ENCODE data around the gene RNF25. TPM values are rescaled to one million over a fixed set of nuclear protein-coding genes. Genes with fewer than 3 reads are reported as not detected.

Gene RNF25
- total and polyA plus RNA-seq, 2 of the 4 experiments (the other 2 are of a cell fraction), result 56.5 to 78.1 TPM

DNA sequence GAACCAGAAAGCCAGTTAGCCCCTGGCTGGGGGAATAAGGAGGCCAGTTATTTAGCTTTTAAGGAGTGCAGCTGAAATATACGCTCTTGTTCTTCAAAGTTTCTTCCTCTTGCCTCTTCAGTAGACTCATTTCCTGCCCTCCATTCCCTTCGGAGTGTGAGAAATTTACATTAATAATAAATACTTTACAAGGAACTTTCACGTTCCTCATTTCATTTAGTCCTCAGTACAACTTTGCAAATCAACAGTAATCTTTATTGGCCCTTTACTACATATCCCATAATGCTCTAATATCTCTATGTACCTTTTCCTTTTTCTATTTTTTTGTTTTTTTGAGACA is 48.5 kb downstream of the RNF25 start:
- BruUV-seq (replicated peaks), result no TSS peak
- no CpG with 5 or more reads among the region's 3 CpGs for WGBS, 2 experiments (ENCODE audit: extremely low coverage in 2 of 2, insufficient read length in 1 of 2)
- intact Hi-C loops (cut with micrococcal nuclease), result no loop called here

More for the DNA sequence above, 48.5 kb downstream of the RNF25 start:
- Histone ChIP-seq H3K27me3 (ENCODE audit: control insufficient read depth, insufficient read depth, low read length) (no peaks in the 10 kb centered on the region), H3K9me1 (ENCODE audit: insufficient read depth, low read length) (0 out of 2 replicates have a peak, but pooled peaks cover 3% of the 10 kb centered on the region), H3K18ac (ENCODE audit: low read depth, low read length) (no peak overlapping the region), H2AFZ (replicated peaks; ENCODE audit: low read length, poor library complexity) (no peak overlapping the region), H2BK5ac (ENCODE audit: low read depth, low read length, poor library complexity, severe bottlenecking) (no peak overlapping the region), H2AK5ac (ENCODE audit: low read depth, low read length) (no peak overlapping the region), H3K4me1 (ENCODE audit: control insufficient read depth, insufficient read depth, low read length) (no peaks in the 10 kb centered on the region; the same call in 1 of the 2 replicates), H2BK15ac (ENCODE audit: low read depth, low read length) (no peak overlapping the region), H3K4ac (ENCODE audit: low read depth, low read length) (no peak overlapping the region), H3K4me2 (ENCODE audit: low read depth, low read length) (no peak overlapping the region), H2BK20ac (ENCODE audit: low read depth, low read length) (no peak overlapping the region), H3K9ac (ENCODE audit: low read depth, low read length) (no peak overlapping the region), H3K23ac (ENCODE audit: low read depth, low read length) (no peak overlapping the region), H3K4me3 (ENCODE audit: insufficient read depth, low read depth, low read length) (no peak overlapping the region), H4K20me1 (ENCODE audit: insufficient read depth, low read length) (no peaks in the 10 kb centered on the region), H3K36me3 (ENCODE audit: control insufficient read depth, insufficient read depth, low read length) (no peaks in the 10 kb centered on the region), H3K9me3 (ENCODE audit: control insufficient read depth, insufficient read depth, low read length) (no peaks in the 10 kb centered on the region), H4K91ac (ENCODE audit: insufficient read depth, low read depth, low read length) (no peak overlapping the region), H4K5ac (ENCODE audit: low read depth, low read length) (no peak overlapping the region), H3K79me1 (ENCODE audit: low read depth in 1 of 2, low read length in 2 of 2) (no peaks in the 10 kb centered on the region), H3K56ac (ENCODE audit: extremely low read depth, insufficient read depth, low read length) (no peak overlapping the region), H3K27ac (ENCODE audit: insufficient read depth, low read length) (no peak overlapping the region), H3K14ac (replicated peaks; ENCODE audit: low read depth, low read length) (no peak overlapping the region), H4K8ac (ENCODE audit: low read depth in 2 of 2, low read length in 2 of 2) (no peak overlapping the region), H2BK120ac (ENCODE audit: low read depth, low read length) (no peak overlapping the region), H2AK9ac (replicated peaks; ENCODE audit: low read depth, low read length, poor library complexity) (no peak overlapping the region)
- ATAC-seq (ENCODE audit: low read depth) (no peak), DNase-seq (no peak)
- TF ChIP-seq CEBPB (IDR thresholded peaks at IDR 0.05; ENCODE audit: low read depth, low read length) (no peak), BHLHE40 (IDR thresholded peaks at IDR 0.05; ENCODE audit: low read depth, low read length) (no peak), RFX5 (IDR thresholded peaks at IDR 0.05; ENCODE audit: low read depth, low read length) (no peak), RCOR1 (IDR thresholded peaks at IDR 0.05; ENCODE audit: insufficient replicate concordance, low read length) (no peak), MAFK (IDR thresholded peaks at IDR 0.05; ENCODE audit: low read depth, low read length) (no peak), SMC3 (IDR thresholded peaks at IDR 0.05; ENCODE audit: low read depth, low read length) (no peak), POLR2A (IDR thresholded peaks at IDR 0.05; ENCODE audit: low read depth, low read length) (no peak), MXI1 (IDR thresholded peaks at IDR 0.05; ENCODE audit: borderline replicate concordance, low read depth, low read length) (no peak), CHD1 (IDR thresholded peaks at IDR 0.05; ENCODE audit: low read depth, low read length) (no peak), NFE2L2 (IDR thresholded peaks at IDR 0.05; ENCODE audit: low read depth, low read length) (no peak), FOS (IDR thresholded peaks at IDR 0.05; ENCODE audit: low read depth, low read length) (no peak), RAD21 (IDR thresholded peaks at IDR 0.05; ENCODE audit: low read length) (no peak), MAZ (IDR thresholded peaks at IDR 0.05; ENCODE audit: borderline replicate concordance, low read depth, low read length) (no peak)
- TF ChIP-seq, protein P1, sequence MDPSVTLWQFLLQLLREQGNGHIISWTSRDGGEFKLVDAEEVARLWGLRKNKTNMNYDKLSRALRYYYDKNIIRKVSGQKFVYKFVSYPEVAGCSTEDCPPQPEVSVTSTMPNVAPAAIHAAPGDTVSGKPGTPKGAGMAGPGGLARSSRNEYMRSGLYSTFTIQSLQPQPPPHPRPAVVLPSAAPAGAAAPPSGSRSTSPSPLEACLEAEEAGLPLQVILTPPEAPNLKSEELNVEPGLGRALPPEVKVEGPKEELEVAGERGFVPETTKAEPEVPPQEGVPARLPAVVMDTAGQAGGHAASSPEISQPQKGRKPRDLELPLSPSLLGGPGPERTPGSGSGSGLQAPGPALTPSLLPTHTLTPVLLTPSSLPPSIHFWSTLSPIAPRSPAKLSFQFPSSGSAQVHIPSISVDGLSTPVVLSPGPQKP (IDR thresholded peaks at IDR 0.05; ENCODE audit: borderline replicate concordance, low read depth, low read length), result no peak
- TF ChIP-seq, protein P2, sequence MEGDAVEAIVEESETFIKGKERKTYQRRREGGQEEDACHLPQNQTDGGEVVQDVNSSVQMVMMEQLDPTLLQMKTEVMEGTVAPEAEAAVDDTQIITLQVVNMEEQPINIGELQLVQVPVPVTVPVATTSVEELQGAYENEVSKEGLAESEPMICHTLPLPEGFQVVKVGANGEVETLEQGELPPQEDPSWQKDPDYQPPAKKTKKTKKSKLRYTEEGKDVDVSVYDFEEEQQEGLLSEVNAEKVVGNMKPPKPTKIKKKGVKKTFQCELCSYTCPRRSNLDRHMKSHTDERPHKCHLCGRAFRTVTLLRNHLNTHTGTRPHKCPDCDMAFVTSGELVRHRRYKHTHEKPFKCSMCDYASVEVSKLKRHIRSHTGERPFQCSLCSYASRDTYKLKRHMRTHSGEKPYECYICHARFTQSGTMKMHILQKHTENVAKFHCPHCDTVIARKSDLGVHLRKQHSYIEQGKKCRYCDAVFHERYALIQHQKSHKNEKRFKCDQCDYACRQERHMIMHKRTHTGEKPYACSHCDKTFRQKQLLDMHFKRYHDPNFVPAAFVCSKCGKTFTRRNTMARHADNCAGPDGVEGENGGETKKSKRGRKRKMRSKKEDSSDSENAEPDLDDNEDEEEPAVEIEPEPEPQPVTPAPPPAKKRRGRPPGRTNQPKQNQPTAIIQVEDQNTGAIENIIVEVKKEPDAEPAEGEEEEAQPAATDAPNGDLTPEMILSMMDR (conservative IDR thresholded peaks at IDR 0.05; ENCODE audit: low read depth, low read length), result no peak
- TF ChIP-seq, protein P3, sequence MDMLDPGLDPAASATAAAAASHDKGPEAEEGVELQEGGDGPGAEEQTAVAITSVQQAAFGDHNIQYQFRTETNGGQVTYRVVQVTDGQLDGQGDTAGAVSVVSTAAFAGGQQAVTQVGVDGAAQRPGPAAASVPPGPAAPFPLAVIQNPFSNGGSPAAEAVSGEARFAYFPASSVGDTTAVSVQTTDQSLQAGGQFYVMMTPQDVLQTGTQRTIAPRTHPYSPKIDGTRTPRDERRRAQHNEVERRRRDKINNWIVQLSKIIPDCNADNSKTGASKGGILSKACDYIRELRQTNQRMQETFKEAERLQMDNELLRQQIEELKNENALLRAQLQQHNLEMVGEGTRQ (IDR thresholded peaks at IDR 0.05; ENCODE audit: low read depth, low read length), result no peak
- in situ Hi-C loops (cut with MboI; ENCODE audit: low sequenced_read_pairs), result no loop called here
- dilution Hi-C loops (cut with HindIII; ENCODE audit: low sequenced_read_pairs, unreplicated experiment), result no loop called here
- CTCF ChIA-PET, result no interaction called here
- POLR2A ChIA-PET (ENCODE audit: unreplicated experiment), result no interaction called here
